Measurements from ENCODE around the gene ENKUR.

Gene ENKUR

GRCh38 chr10:25015828-25016375 is at the start of gene ENKUR:
TSS of gene ENKUR (minus strand) at chr10:25016158. CDS start at chr10:25015936, 222 bp downstream.
- DNase-seq: peak; percentile 81

GRCh38 chr10:25064401-25064800 is 48.4 kb upstream of the ENKUR start:
- DNase-seq: no peak

GRCh38 chr10:25063644-25064043 is 47.7 kb upstream of the ENKUR start:
- DNase-seq: no peak

- no peak for DNase-seq
Observed at GRCh38 chr10:25063157-25063556, 47.2 kb upstream of the ENKUR start.

GRCh38 chr10:25061711-25062449 is 45.9 kb upstream of the ENKUR start:
- DNase-seq: no peak

- DNase-seq: no peak
Observed at GRCh38 chr10:25061125-25061524, 45.2 kb upstream of the ENKUR start.

GRCh38 chr10:25059990-25060389 is 44.0 kb upstream of the ENKUR start:
- DNase-seq: peak; percentile 25

- no peak for DNase-seq
Observed at GRCh38 chr10:25057886-25058285, 41.9 kb upstream of the ENKUR start.

- no peak for DNase-seq
Observed at GRCh38 chr10:25056726-25057125, 40.8 kb upstream of the ENKUR start.

- DNase-seq: no peak
Observed at GRCh38 chr10:25052012-25052411, 36.1 kb upstream of the ENKUR start.

GRCh38 chr10:25050402-25050801 is 34.4 kb upstream of the ENKUR start:
- no peak for DNase-seq

- no peak for DNase-seq
Observed at GRCh38 chr10:25049966-25050365, 34.0 kb upstream of the ENKUR start.

GRCh38 chr10:25048450-25048849 is 32.5 kb upstream of the ENKUR start:
- DNase-seq: no peak

- no peak for DNase-seq
Observed at GRCh38 chr10:25047591-25048301, 31.8 kb upstream of the ENKUR start.

- DNase-seq: no peak
Observed at GRCh38 chr10:25047088-25047487, 31.1 kb upstream of the ENKUR start.

GRCh38 chr10:25046641-25047040 is 30.7 kb upstream of the ENKUR start:
- DNase-seq: no peak

GRCh38 chr10:25039531-25039930 is 23.6 kb upstream of the ENKUR start:
- no peak for DNase-seq

GRCh38 chr10:25038325-25038724 is 22.4 kb upstream of the ENKUR start:
- no peak for DNase-seq

GRCh38 chr10:25036381-25036780 is 20.4 kb upstream of the ENKUR start:
- no peak for DNase-seq

GRCh38 chr10:25029519-25029918 is 13.6 kb upstream of the ENKUR start:
- DNase-seq: no peak

GRCh38 chr10:25028711-25029110 is 12.8 kb upstream of the ENKUR start:
- DNase-seq: no peak

GRCh38 chr10:25026463-25026862 is 10.5 kb upstream of the ENKUR start:
- no peak for DNase-seq

GRCh38 chr10:25024528-25024927 is 8.6 kb upstream of the ENKUR start:
- no peak for DNase-seq

GRCh38 chr10:25023278-25023677 is 7.3 kb upstream of the ENKUR start:
- no peak for DNase-seq
